Stomach (tissue), 4 donors: Measurements from ENCODE around the gene ZNF385C.

Source experiments
- CTCF ChIP-seq, 7 experiments: fragments of 450-650 bp in 4 of 7; fragments of 200-600 bp in 3 of 7; sonication (generic) in 3 of 7; IDR thresholded peaks; one replicate each; pipeline ENCODE4 v1.5.1; 2016 to 2019; ENCODE audit warnings: antibody characterized with exemption in 7 of 7, control low read depth in 2 of 7, mild to moderate bottlenecking in 1 of 7
- POLR2A ChIP-seq, 4 donors: fragments of 450-650 bp; IDR thresholded peaks; one replicate each; pipeline ENCODE4 v1.6.1; 2016; ENCODE audit warnings: antibody characterized with exemption in 4 of 4, control low read depth in 2 of 4, mild to moderate bottlenecking in 1 of 4, moderate library complexity in 1 of 4
- POLR2AphosphoS5 ChIP-seq, 3 donors: sonication (generic); formaldehyde crosslinking; IDR thresholded peaks; one replicate each; pipeline ENCODE4 v1.6.1; 2016; ENCODE audit warnings: antibody characterized with exemption in 3 of 3

DNA sequence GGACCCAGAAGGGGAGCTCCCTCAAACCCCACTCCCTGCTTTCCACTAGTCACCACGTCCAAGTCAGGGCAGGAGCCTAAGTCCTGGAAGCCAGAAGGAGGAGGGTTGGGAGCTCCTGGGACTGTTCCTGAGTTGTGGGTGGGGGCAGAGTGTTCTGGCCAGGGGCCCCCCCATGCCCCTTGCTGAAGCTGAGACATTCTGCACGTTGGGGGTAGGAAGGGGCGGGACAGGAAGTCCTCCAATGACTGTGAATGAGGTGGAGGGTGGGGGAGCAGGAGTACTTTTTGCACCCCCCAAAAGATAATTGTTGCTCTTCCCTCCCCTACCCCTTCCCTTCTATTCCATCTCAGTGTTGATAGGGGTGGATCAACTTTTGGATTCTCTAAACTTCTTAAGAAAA, 26.5 kb downstream of the ZNF385C start:
- TF ChIP-seq CTCF (IDR thresholded peaks at IDR 0.05) (no peak), POLR2AphosphoS5 (IDR thresholded peaks at IDR 0.05) (no peak), POLR2A (IDR thresholded peaks at IDR 0.05) (no peak)
